IPS-15b (cell line): ENCODE measurements around the gene RAPSN.
A peak's percentile ranks its signal among the peaks of the same experiment; 100 is the strongest.

Source experiments
- H3K27me3 ChIP-seq: one replicate; pipeline ENCODE4 v1.6.1; 2013; ENCODE audit warnings: low read length; ENCODE audit not compliant: control insufficient read depth, insufficient read depth
- H3K36me3 ChIP-seq: one replicate; pipeline ENCODE4 v1.6.1; 2013; ENCODE audit warnings: low read length; ENCODE audit not compliant: control insufficient read depth, insufficient read depth
- H3K4me1 ChIP-seq: one replicate; pipeline ENCODE4 v1.6.1; 2013; ENCODE audit warnings: mild to moderate bottlenecking, low read length; ENCODE audit not compliant: control insufficient read depth, insufficient read depth
- H3K4me3 ChIP-seq: one replicate; pipeline ENCODE4 v1.5.1; 2013; ENCODE audit warnings: low read depth, low read length
- H3K9ac ChIP-seq: one replicate; pipeline ENCODE4 v1.6.1; 2013; ENCODE audit warnings: low read depth, mild to moderate bottlenecking, low read length
- H3K9me3 ChIP-seq: one replicate; pipeline ENCODE4 v1.6.1; 2013; ENCODE audit warnings: mild to moderate bottlenecking, low read length; ENCODE audit not compliant: control insufficient read depth, insufficient read depth

RAPSN gene

DNA sequence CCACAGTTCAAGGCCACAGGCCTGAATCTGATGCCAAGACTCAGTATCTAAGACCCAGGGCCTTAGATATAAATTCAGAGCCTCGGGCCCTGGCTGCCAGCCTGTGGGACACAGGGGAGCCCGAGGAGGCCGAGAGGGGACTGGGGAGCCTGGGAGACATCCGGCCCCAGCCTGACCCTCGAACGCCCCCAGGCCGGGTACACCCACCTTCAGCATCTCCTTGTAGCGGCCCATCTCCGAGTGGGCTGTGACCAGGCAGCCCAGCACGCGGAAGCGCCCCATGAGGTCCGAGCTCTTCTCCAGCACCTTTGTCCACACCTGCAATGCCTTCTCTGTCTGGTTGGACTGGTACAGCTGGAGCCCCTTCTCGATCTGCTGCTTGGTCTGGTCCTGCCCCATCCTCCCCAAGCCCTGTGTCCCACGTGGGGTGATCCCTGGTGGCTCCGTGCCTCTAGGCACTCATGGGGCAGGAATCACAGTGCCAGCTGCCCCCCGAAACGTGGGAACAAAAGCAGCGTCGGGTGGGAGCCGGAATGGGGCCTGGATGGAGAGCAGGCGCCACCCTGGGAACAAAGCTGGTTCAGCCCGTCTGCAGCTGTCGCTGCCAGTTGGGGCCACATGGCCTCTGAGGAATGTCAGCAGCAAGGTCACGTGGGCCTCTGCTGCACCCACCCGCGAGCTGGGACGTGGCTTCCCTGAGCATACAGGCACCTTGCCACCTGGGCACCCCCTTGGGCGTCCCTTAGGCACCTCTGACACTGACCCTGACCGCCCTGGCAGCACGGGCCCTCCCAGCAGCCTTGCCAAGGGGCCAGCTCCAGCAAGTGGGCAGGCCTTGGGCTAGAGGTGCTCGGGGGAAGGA, at the start of gene RAPSN:
RAPSN (minus strand) TSS at position 571 of the 862 bp plus-strand sequence; CDS start at position 399, 172 bp downstream.
- Histone ChIP-seq H3K4me3 (no peak within 1 kb of the TSS), H3K4me1 (no peaks in the 10 kb centered on the region), H3K27me3 (no peaks in the 10 kb centered on the region), H3K36me3 (no peaks in the 10 kb centered on the region), H3K9ac (no peak within 1 kb of the TSS), H3K9me3 (no peaks in the 10 kb centered on the region)

DNA sequence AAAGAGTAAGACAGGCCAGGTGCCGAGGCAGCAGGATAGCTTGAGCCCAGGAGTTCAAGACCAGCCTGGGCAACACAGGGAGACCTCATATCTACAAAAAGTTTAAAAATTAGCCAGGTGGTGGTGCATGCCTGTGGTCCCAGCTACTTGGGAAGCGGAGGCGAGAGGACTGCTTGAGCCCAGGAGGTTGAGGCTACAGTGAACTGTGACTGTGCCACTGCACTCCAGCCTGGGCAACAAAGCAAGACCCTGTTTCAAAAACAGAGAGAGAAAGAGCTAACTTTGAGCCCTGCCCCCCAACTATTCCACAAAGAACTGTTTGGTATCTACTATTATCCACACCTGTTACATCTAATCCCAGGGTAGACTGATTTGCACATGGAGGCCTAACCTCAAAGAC, 49.2 kb upstream of the RAPSN start:
- H3K27me3 ChIP-seq, result no peaks in the 10 kb centered on the region
- H3K9ac ChIP-seq, result peak overlapping the region; percentile 26
- no peaks in the 10 kb centered on the region for H3K9me3 ChIP-seq
- H3K36me3 ChIP-seq, result no peaks in the 10 kb centered on the region
- H3K4me1 ChIP-seq, result peaks cover 38% of the 10 kb centered on the region
- H3K4me3 ChIP-seq, result no peak overlapping the region

DNA sequence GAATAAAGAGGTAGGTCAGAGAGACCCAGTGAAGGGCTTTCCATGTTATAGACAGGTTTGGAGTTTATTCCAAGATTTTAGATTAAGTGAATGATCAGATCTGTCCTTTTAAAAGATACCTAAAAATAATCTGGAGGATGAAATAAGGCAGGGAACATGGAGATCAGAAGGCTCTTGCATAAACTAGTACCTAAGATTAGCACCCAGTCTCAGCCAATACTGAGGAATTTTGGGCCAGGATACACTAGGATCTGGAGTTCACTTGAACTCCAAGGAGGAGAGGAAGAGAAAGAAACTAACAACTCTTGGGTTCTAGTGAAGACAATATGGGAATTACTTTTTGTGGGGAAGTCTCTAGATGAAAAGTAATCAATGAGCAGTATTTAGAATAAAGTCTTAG, 47.9 kb upstream of the RAPSN start:
- Histone ChIP-seq H3K9me3 (no peaks in the 10 kb centered on the region), H3K9ac (no peak overlapping the region), H3K27me3 (no peaks in the 10 kb centered on the region), H3K36me3 (no peaks in the 10 kb centered on the region), H3K4me1 (peaks cover 38% of the 10 kb centered on the region), H3K4me3 (no peak overlapping the region)

DNA sequence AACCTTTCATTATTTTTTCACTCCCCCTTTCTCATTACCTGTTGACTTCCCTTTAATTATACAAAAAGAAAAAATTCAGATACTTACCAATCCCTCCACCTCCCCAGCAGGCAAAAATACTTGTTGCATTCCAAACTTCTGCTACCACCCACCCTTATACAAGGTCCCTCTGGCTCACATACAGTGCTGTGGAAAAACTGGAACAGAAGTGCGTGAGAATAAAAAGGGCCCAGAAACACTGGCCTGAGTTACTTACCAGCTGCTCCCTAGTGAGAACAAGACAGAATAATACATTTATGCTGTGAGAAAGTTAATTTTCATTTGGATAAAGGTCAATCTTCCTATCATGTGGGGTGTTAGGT, 46.9 kb upstream of the RAPSN start:
- no peak overlapping the region for H3K4me3 ChIP-seq
- H3K9ac ChIP-seq, result no peak overlapping the region
- H3K4me1 ChIP-seq, result peaks cover 34% of the 10 kb centered on the region
- no peaks in the 10 kb centered on the region for H3K27me3 ChIP-seq
- H3K9me3 ChIP-seq, result no peaks in the 10 kb centered on the region
- H3K36me3 ChIP-seq, result no peaks in the 10 kb centered on the region

DNA sequence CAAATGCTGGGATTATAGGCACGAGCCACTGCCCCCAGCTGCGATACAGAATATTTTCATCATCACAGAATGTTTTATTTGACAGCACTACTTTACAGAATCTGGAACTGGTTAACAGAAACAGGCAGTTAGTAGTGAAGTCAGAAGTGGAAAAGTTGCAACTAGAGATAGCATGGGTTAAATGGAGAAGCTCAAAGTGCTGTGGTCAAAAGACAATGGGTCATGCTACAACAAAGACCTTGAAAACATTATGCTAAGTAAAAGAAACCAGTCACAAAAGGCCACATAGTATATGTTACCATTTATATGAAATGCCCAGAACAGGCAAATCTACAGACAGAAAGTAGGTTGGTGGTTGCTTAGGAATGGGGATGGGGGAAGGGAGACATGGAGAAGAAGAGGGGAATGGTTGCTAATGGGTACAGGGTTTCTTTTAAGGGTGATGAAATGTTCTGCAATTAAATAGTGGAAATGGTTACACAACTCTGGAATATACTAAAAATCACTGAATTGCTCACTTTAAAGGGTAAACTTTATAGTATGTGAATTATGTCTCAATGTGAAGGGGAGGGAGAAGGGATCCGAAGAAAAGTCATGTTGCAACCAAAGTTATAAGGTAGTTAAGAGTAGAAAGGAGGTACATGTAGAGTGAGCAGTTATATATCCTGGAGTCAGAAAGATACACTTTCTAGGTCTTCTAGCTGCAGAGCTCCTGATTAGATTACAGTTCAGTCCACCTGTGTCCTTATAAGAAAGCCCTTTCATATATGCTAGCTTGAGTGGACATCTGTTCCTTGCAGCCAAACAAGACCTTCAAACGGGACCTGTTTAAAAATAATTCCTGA, 46.3 kb upstream of the RAPSN start:
- peaks cover 29% of the 10 kb centered on the region for H3K4me1 ChIP-seq
- no peaks in the 10 kb centered on the region for H3K36me3 ChIP-seq
- no peak overlapping the region for H3K9ac ChIP-seq
- no peaks in the 10 kb centered on the region for H3K27me3 ChIP-seq
- no peak overlapping the region for H3K4me3 ChIP-seq
- no peaks in the 10 kb centered on the region for H3K9me3 ChIP-seq

DNA sequence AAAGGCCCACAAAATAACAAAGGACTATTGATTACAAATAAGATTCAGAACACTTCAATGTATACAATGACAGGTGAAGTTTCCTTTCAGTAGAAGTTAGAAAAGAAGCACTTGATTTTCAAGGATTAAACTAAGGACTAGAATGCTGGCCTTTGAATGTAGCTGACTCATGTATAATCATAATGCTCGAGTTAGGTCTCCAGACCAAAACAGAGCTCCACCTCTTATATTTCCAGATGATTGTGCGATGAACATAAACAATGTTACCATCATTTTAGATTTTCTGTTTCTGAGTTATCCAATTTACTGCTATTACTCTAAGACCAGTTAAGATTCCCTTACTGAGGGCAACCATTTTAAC, 40.4 kb upstream of the RAPSN start:
- Histone ChIP-seq H3K4me1 (peaks cover under 1% of the 10 kb centered on the region), H3K9ac (no peak overlapping the region), H3K9me3 (no peaks in the 10 kb centered on the region), H3K27me3 (no peaks in the 10 kb centered on the region), H3K4me3 (no peak overlapping the region), H3K36me3 (peaks cover 20% of the 10 kb centered on the region)

DNA sequence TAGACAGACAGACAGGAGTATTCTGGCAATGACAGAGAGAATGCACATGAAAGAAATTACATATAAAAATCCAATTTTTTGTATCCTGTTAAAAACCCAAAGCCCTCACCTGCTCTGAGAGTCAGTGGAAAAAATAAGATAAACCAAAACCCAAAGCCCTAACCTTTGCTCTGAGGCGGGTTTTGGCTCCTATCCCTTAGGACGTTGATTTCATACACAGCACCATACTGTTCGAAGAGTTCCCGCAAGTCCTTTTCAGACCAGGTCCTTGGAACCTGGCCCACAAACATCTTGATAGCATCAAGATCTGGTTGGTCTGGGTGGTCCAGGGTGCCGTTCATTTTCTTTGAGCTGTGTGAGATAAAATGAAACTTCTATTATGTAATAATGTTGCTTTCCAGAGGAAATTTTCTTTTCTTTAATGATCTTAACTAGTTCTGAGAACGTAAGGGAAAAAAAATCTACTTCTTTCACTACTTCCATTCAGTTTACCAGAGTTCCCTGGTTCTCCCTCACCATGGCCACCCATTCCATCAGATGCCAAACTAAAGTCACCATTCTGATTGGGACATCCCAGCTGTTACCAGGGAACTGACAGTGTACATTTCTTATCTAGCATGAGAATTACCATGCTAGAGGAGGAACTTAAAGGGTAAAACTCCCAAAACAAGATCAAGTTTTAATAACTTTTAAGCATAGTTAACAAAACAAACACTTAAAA, 39.9 kb upstream of the RAPSN start:
- Histone ChIP-seq H3K9me3 (no peaks in the 10 kb centered on the region), H3K27me3 (no peaks in the 10 kb centered on the region), H3K36me3 (peaks cover 23% of the 10 kb centered on the region), H3K9ac (no peak overlapping the region), H3K4me1 (no peaks in the 10 kb centered on the region), H3K4me3 (no peak overlapping the region)

DNA sequence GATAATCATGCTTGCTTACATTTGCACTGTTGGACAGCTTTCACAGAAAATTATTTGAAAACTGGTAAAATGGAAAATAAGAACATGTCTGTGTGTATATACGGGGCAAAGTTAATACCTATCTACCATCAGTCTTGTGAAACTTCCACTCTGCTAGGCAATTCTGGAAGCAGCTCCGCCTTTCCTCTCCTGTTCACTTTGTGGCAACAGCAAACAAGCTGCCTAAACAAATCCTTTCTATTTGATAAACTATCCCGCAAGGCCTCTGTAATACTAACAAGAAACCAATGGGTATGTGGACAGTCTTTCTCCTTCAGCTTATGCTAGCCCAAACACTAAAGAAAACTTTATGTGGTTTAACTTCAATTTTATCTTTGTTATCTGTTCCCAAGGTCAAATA, 39.2 kb upstream of the RAPSN start:
- Histone ChIP-seq H3K9ac (no peak overlapping the region), H3K4me1 (no peaks in the 10 kb centered on the region), H3K36me3 (peaks cover 30% of the 10 kb centered on the region), H3K9me3 (no peaks in the 10 kb centered on the region), H3K27me3 (no peaks in the 10 kb centered on the region), H3K4me3 (no peak overlapping the region)

DNA sequence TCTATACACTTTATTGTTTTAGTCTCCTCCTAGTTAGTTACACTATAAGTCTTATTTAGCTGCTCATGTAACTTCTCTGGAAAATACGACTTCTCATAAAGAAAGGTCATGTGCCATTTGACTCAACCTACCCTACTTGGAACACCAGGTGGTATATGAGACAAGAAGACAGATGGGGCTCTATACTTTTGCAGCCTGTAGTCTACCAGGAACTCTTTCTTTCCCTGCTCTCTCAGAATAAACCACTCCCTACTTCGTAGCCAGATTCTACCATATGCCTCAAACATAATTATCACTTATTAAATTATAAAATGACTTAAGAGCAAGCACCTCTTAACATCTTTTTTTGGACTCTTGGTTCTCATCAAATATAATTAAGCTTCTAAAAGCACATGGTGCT, 38.5 kb upstream of the RAPSN start:
- Histone ChIP-seq H3K9ac (no peak overlapping the region), H3K36me3 (peaks cover 37% of the 10 kb centered on the region), H3K4me3 (no peak overlapping the region), H3K4me1 (no peaks in the 10 kb centered on the region), H3K27me3 (no peaks in the 10 kb centered on the region), H3K9me3 (no peaks in the 10 kb centered on the region)

DNA sequence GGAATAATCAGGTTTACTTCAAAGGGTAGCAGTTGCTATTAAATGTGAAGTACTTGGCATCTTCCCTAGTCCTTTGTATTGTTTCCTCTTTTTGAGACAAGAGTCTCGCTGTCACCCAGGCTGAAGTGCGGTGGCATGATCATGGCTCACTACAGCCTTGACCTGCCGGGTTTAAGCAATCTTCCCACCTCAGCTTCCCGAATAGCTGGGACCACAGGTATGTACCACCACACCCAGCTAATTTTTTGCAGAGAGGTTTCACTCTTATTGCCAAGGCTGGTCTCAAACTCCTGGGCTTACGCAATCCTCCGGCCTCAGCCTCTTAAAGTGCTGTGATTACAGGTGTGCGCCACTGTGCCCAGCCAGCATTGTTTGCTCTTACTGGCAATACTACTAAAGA, 36.2 kb upstream of the RAPSN start:
- no peaks in the 10 kb centered on the region for H3K4me1 ChIP-seq
- no peaks in the 10 kb centered on the region for H3K9me3 ChIP-seq
- H3K4me3 ChIP-seq, result no peak overlapping the region
- peaks cover 43% of the 10 kb centered on the region for H3K36me3 ChIP-seq
- H3K9ac ChIP-seq, result no peak overlapping the region
- no peaks in the 10 kb centered on the region for H3K27me3 ChIP-seq

DNA sequence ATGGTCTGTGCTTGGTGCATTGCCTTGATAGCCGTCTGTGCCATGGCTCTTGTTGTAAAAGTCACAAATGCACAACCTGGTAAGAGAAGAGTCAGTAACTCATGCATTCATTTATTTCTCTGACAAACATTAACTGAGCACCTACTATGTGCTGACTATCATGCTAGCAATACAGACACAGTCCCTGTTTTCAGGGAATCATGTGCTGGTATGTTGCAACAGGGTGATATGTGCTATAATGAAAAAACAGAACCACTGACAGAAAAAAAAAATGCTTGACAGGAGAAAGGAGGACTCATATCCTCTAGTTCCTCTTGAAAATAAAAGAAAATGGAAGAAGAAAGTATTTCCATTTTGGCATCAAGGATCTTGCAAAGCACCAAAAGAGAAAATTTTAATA, 34.5 kb upstream of the RAPSN start:
- no peak overlapping the region for H3K4me3 ChIP-seq
- no peaks in the 10 kb centered on the region for H3K4me1 ChIP-seq
- no peaks in the 10 kb centered on the region for H3K27me3 ChIP-seq
- peaks cover 55% of the 10 kb centered on the region for H3K36me3 ChIP-seq
- no peaks in the 10 kb centered on the region for H3K9me3 ChIP-seq
- H3K9ac ChIP-seq, result no peak overlapping the region
